Activated B cell treated with CpG ODN at 0.5 μM for 24 hours (primary cell): Measurements from ENCODE around the gene SCAI. TPM values are rescaled to one million over a fixed set of nuclear protein-coding genes. Genes with fewer than 3 reads are reported as not detected.
"Not testable (repeated sequence)": the region's sequence is repeated elsewhere in the genome, so short reads cannot be mapped to it uniquely, and the experiment has no call there.

Experiments
- ATAC-seq: fragments of 200-7000 bp; cut with Tn5 transposase; one replicate; pipeline ENCODE4 v1.10.0; 2021; ENCODE audit warnings: low read depth, mild to moderate bottlenecking, moderate library complexity
- CTCF ChIA-PET: fragments of 350-600 bp; sonication (Branson Sonifier 250); formaldehyde crosslinking; loops from one replicate; lab custom pipeline; 2021; ENCODE audit warnings: antibody characterized with exemption; lab: Charles Lee
- POLR2A ChIA-PET: fragments of 350-600 bp; sonication (Branson Sonifier 250); formaldehyde crosslinking; loops from one replicate; lab custom pipeline; 2021; ENCODE audit warnings: antibody characterized with exemption; lab: Charles Lee
- DNase-seq: peaks from one replicate; pipeline ENCODE4 v3.0.0; 2022
- H3K27ac Mint-ChIP-seq: one replicate; pipeline ENCODE4 v1.8.0; 2020; ENCODE audit warnings: mixed read lengths
- H3K27me3 Mint-ChIP-seq: one replicate; pipeline ENCODE4 v1.8.0; 2021; ENCODE audit warnings: mixed read lengths
- H3K36me3 Mint-ChIP-seq: one replicate; pipeline ENCODE4 v1.8.0; 2021; ENCODE audit warnings: low read depth, mixed read lengths
- H3K4me1 Mint-ChIP-seq: one replicate; pipeline ENCODE4 v1.8.0; 2021; ENCODE audit warnings: mixed read lengths
- H3K4me3 Mint-ChIP-seq: one replicate; pipeline ENCODE4 v1.8.0; 2020; ENCODE audit warnings: mild to moderate bottlenecking, mixed read lengths
- H3K9me3 Mint-ChIP-seq: one replicate; pipeline ENCODE4 v1.8.0; 2020; ENCODE audit warnings: mixed read lengths
- intact Hi-C: fragments of 100-400 bp; cut with micrococcal nuclease; formaldehyde crosslinking; loops from one replicate; pipeline ENCODE4 v1.15.1; 2024
- total RNA-seq: library from RNA; stranded (reverse); gene quantifications from 2 replicates; pipeline ENCODE4 v1.2.3, GENCODE V29; 2022
- TF ChIP-seq, protein P1 (sequence below): fragments of 200-600 bp; IDR thresholded peaks from one replicate; pipeline ENCODE4 v1.8.0; 2022; ENCODE audit warnings: antibody characterized with exemption, mild to moderate bottlenecking

SCAI gene
- total RNA-seq, 1 donor from 2014 or later, result 11.7 TPM

DNA sequence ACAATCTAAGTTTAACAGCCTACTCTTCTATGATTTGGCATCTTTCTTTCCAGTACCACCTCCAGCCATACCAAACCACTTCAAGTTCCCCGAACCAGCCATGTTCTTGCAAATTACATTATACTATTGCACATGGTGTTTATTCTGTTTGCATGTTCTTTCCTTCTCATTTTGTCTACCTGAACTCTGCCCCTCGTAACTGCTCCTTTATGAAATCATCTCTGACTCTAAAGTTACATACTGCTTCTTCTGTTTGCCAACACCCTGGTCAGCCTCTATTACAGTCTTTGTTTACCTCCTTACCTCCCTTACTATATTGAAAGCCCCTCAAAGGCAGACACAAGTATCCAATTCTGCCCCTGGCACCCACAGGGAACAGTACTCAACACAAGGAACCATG lies 40.2 kb upstream of the SCAI start:
- ATAC-seq (no peak), DNase-seq (no peak)
- no peaks in the 10 kb centered on the region for H3K9me3 Mint-ChIP-seq
- intact Hi-C loops, result no loop called here
- no peak overlapping the region for H3K27ac Mint-ChIP-seq
- TF ChIP-seq, protein P1, sequence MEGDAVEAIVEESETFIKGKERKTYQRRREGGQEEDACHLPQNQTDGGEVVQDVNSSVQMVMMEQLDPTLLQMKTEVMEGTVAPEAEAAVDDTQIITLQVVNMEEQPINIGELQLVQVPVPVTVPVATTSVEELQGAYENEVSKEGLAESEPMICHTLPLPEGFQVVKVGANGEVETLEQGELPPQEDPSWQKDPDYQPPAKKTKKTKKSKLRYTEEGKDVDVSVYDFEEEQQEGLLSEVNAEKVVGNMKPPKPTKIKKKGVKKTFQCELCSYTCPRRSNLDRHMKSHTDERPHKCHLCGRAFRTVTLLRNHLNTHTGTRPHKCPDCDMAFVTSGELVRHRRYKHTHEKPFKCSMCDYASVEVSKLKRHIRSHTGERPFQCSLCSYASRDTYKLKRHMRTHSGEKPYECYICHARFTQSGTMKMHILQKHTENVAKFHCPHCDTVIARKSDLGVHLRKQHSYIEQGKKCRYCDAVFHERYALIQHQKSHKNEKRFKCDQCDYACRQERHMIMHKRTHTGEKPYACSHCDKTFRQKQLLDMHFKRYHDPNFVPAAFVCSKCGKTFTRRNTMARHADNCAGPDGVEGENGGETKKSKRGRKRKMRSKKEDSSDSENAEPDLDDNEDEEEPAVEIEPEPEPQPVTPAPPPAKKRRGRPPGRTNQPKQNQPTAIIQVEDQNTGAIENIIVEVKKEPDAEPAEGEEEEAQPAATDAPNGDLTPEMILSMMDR, result no peak
- H3K27me3 Mint-ChIP-seq, result no peaks in the 10 kb centered on the region
- H3K4me1 Mint-ChIP-seq, result peaks cover 57% of the 10 kb centered on the region
- H3K4me3 Mint-ChIP-seq, result no peak overlapping the region
- ChIA-PET CTCF (no interaction called here), POLR2A (no interaction called here)
- peaks cover 30% of the 10 kb centered on the region for H3K36me3 Mint-ChIP-seq

DNA sequence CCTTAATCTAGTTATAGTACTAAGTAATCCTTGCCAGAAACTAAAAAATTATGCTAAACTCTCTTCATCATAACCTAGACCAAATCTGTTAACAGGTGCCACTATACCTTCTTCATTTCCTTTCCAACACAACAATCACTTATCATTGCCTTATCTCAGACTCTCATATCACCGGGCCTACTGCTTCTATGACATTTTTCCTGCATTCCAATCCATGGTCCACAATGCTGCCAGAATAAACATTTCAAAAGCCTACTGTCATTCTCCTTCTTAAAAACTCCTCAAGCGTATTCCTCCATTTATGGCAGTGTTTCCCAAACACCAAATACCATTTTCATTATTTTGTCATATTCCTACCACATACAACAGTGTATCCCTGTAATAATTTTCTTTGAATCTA lies 39.7 kb upstream of the SCAI start:
- DNase-seq (no peak), ATAC-seq (no peak)
- H3K27ac Mint-ChIP-seq, result no peak overlapping the region
- ChIA-PET CTCF (no interaction called here), POLR2A (no interaction called here)
- H3K4me3 Mint-ChIP-seq, result no peak overlapping the region
- no peaks in the 10 kb centered on the region for H3K9me3 Mint-ChIP-seq
- peaks cover 55% of the 10 kb centered on the region for H3K4me1 Mint-ChIP-seq
- intact Hi-C loops, result no loop called here
- H3K27me3 Mint-ChIP-seq, result no peaks in the 10 kb centered on the region
- H3K36me3 Mint-ChIP-seq, result peaks cover 32% of the 10 kb centered on the region
- TF ChIP-seq, protein P1, result no peak

DNA sequence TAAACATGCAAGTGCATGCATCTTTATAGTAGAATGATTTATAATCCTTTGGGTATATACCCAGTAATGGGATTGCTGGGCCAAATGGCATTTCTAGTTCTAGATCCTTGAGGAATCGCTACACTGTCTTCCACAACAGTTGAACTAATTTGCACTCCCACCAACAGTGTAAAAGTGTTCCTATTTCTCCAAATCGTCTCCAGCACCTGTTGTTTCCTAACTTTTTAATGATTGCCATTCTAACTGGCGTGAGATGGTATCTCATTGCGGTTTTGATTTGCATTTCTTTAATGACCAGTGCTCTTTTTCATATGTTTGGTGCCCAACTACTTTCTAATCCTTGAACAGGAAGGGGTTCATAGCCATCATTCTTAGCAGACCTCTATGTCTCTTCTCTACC lies 38.4 kb upstream of the SCAI start:
- Mint-ChIP-seq H3K4me1 (peaks cover 52% of the 10 kb centered on the region), H3K36me3 (peaks cover 36% of the 10 kb centered on the region)
- DNase-seq, H3K9me3 Mint-ChIP-seq, H3K27ac Mint-ChIP-seq, intact Hi-C loops, ATAC-seq, H3K27me3 Mint-ChIP-seq, CTCF ChIA-PET, H3K4me3 Mint-ChIP-seq, POLR2A ChIA-PET: not testable (repeated sequence)

- intact Hi-C loops, result no loop called here
- Mint-ChIP-seq H3K4me3 (no peak overlapping the region), H3K27me3 (no peaks in the 10 kb centered on the region), H3K27ac (no peak overlapping the region), H3K36me3 (peaks cover 39% of the 10 kb centered on the region), H3K9me3 (no peaks in the 10 kb centered on the region), H3K4me1 (peaks cover 56% of the 10 kb centered on the region)
- CTCF ChIA-PET, result no interaction called here
- POLR2A ChIA-PET, result interaction anchor here (0.5 kb wide), 1 partner anchor 57 kb away, joined by 3 read pairs; no protein-coding TSS in a partner anchor
- TF ChIP-seq, protein P1, result no peak
- no peak for ATAC-seq
- DNase-seq, result no peak
Observed at GRCh38 chr9:125180876-125181275, 37.5 kb upstream of the SCAI start.

DNA sequence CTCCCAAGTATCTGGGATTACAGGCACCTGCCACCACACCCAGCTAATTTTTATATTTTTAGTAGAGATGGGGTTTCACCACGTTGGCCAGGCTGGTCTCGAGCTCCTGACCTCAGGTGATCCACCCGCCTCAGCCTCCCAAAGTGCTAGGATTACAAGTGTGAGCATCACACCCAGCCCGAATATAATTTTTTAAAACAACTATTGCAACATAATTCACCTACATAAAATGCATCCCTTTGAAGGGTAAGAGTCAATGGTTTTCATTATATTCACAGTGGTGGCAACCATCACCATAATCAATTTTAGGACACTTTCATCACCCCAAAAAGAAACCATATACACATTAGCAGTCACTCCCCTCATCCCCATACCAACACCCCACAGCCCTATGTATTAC lies 36.4 kb upstream of the SCAI start:
- peaks cover 49% of the 10 kb centered on the region for H3K4me1 Mint-ChIP-seq
- intact Hi-C loops, CTCF ChIA-PET, ATAC-seq, DNase-seq, H3K27ac Mint-ChIP-seq, POLR2A ChIA-PET, H3K9me3 Mint-ChIP-seq, H3K4me3 Mint-ChIP-seq, H3K27me3 Mint-ChIP-seq: not testable (repeated sequence)
- H3K36me3 Mint-ChIP-seq, result peaks cover 36% of the 10 kb centered on the region

- Mint-ChIP-seq H3K27me3 (no peaks in the 10 kb centered on the region), H3K36me3 (peaks cover 30% of the 10 kb centered on the region), H3K27ac (no peak overlapping the region), H3K4me3 (no peak overlapping the region), H3K9me3 (no peaks in the 10 kb centered on the region), H3K4me1 (peaks cover 48% of the 10 kb centered on the region)
- no peak for DNase-seq
- intact Hi-C loops, result no loop called here
- POLR2A ChIA-PET, result no interaction called here
- no peak for ATAC-seq
- CTCF ChIA-PET, result no interaction called here
- TF ChIP-seq, protein P1, result no peak
Observed at GRCh38 chr9:125177888-125178287, 34.6 kb upstream of the SCAI start.
